Measurements from ENCODE around the gene IGSF9B. TPM values are rescaled to one million over a fixed set of nuclear protein-coding genes. Genes with fewer than 3 reads are reported as not detected.

IGSF9B gene
- total RNA-seq, 1 donor from 2014 or later = 1.3 TPM

DNA sequence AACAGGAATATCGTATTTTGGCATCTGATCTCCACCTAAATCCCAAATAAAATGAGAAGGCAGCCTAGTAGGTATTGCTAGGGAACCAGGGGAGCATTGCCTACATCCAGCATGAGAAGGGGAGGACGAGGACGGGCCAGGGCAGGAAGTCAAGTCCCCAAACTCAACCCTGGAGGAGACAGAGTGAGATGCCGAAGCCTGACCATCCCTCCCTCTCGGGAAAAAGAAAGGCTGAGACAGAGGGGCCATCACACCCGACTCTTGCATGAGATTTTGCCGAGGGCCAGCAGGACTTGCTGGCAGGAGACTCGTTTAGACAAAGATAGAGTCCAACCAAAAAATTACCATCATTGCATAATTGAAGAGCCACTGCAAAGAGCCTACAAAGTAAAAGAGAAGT lies 61.2 kb downstream of the IGSF9B start:
- H3K9ac ChIP-seq = no peak overlapping the region
- Mint-ChIP-seq H3K36me3 (no peaks in the 10 kb centered on the region), H3K4me1 (peaks cover 23% of the 10 kb centered on the region), H3K4me3 (no peak overlapping the region), H3K27ac (no peak overlapping the region), H3K9me3 (no peaks in the 10 kb centered on the region), H3K27me3 (ENCODE audit: insufficient read depth, low read depth) (peaks cover 8% of the 10 kb centered on the region)
- no peaks in the 10 kb centered on the region for H3K36me3 ChIP-seq
- H3K4me2 ChIP-seq = peak overlapping the region; percentile 31
- H3K4me3 ChIP-seq = no peak overlapping the region
- H2AFZ ChIP-seq (replicated peaks) = peak overlapping the region; percentile 57
- H3K27me3 ChIP-seq = no peaks in the 10 kb centered on the region
- no peaks in the 10 kb centered on the region for H4K20me1 ChIP-seq (ENCODE audit: low read depth)
- no peak for DNase-seq (ENCODE audit: low spot score)
- H3K9me3 ChIP-seq (ENCODE audit: low read depth) = no peaks in the 10 kb centered on the region
- TF ChIP-seq, protein P1, sequence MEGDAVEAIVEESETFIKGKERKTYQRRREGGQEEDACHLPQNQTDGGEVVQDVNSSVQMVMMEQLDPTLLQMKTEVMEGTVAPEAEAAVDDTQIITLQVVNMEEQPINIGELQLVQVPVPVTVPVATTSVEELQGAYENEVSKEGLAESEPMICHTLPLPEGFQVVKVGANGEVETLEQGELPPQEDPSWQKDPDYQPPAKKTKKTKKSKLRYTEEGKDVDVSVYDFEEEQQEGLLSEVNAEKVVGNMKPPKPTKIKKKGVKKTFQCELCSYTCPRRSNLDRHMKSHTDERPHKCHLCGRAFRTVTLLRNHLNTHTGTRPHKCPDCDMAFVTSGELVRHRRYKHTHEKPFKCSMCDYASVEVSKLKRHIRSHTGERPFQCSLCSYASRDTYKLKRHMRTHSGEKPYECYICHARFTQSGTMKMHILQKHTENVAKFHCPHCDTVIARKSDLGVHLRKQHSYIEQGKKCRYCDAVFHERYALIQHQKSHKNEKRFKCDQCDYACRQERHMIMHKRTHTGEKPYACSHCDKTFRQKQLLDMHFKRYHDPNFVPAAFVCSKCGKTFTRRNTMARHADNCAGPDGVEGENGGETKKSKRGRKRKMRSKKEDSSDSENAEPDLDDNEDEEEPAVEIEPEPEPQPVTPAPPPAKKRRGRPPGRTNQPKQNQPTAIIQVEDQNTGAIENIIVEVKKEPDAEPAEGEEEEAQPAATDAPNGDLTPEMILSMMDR (IDR thresholded peaks at IDR 0.05) = no peak
- TF ChIP-seq EZH2phosphoT487 (IDR thresholded peaks at IDR 0.05) = no peak
- no peak for TF ChIP-seq EZH2 (IDR thresholded peaks at IDR 0.05)
- no peaks in the 10 kb centered on the region for H3K79me2 ChIP-seq (ENCODE audit: low read depth)
- H3K4me1 ChIP-seq = peaks cover 19% of the 10 kb centered on the region
- no peak overlapping the region for H3K27ac ChIP-seq
- H3F3A ChIP-seq (ENCODE audit: low read depth) = peaks cover 5% of the 10 kb centered on the region

DNA sequence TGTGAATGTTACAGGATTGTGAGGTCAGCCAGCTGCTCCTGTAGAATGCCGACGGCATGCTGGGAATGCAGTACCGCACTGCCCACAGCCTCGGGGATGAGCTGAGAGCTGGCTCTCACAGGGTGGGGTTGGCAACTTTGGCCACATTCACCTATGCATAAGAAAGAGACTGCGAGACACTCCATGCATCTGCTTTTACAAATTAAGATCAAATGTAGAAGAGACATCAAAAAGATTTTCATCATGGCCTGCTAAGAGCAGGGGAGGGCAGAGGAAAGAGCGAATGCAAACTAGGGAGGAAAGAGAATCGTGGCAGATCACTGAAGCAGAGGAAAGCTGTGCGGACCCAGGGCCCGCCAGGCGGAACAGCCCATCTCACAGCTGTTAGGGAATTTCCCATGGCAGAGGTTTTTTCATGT lies 61.7 kb downstream of the IGSF9B start:
- Histone ChIP-seq H2AFZ (replicated peaks) (peak overlapping the region; percentile 57), H3K9me3 (ENCODE audit: low read depth) (no peaks in the 10 kb centered on the region), H3K4me3 (no peak overlapping the region), H3K27me3 (no peaks in the 10 kb centered on the region), H4K20me1 (ENCODE audit: low read depth) (no peaks in the 10 kb centered on the region), H3K4me2 (peak overlapping the region; percentile 31), H3F3A (ENCODE audit: low read depth) (peaks cover 5% of the 10 kb centered on the region), H3K4me1 (peaks cover 19% of the 10 kb centered on the region), H3K27ac (no peak overlapping the region), H3K36me3 (no peaks in the 10 kb centered on the region), H3K9ac (no peak overlapping the region), H3K79me2 (ENCODE audit: low read depth) (no peaks in the 10 kb centered on the region)
- no peaks in the 10 kb centered on the region for H3K9me3 Mint-ChIP-seq
- no peak overlapping the region for H3K4me3 Mint-ChIP-seq
- H3K36me3 Mint-ChIP-seq = no peaks in the 10 kb centered on the region
- DNase-seq (ENCODE audit: low spot score) = peak; percentile 58
- peaks cover 23% of the 10 kb centered on the region for H3K4me1 Mint-ChIP-seq
- peaks cover 8% of the 10 kb centered on the region for H3K27me3 Mint-ChIP-seq (ENCODE audit: insufficient read depth, low read depth)
- no peak overlapping the region for H3K27ac Mint-ChIP-seq
- no peak for TF ChIP-seq EZH2 (IDR thresholded peaks at IDR 0.05)
- TF ChIP-seq EZH2phosphoT487 (IDR thresholded peaks at IDR 0.05) = no peak
- TF ChIP-seq, protein P1 (IDR thresholded peaks at IDR 0.05) = no peak

DNA sequence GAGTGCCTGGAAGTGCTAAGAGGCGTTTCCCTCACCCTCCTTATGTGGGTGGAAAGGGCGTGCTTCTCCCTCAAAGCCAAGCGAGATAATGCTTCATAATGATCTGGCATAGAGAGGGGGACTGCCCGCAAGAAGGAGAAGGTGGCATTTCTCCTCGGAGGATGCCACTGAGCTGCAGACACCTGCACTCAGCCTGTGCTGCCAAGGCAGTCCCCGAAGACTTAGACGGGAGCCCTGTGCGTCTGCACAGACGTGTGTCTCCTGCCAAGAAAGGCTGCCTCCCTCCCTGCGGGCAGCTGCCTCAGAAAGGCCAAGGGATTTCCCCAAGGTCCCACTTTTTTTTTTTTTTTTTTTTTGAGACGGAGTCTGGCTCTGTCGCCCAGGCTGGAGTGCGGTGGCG lies 63.4 kb downstream of the IGSF9B start:
- Mint-ChIP-seq H3K4me1 (peaks cover 23% of the 10 kb centered on the region), H3K27ac (no peak overlapping the region), H3K27me3 (ENCODE audit: insufficient read depth, low read depth) (peaks cover 6% of the 10 kb centered on the region), H3K4me3 (no peak overlapping the region), H3K9me3 (no peaks in the 10 kb centered on the region), H3K36me3 (no peaks in the 10 kb centered on the region)
- Histone ChIP-seq H3K4me1 (peaks cover 19% of the 10 kb centered on the region), H3K4me2 (no peak overlapping the region), H3F3A (ENCODE audit: low read depth) (peaks cover 5% of the 10 kb centered on the region), H3K4me3 (no peak overlapping the region), H3K27ac (no peak overlapping the region), H3K9me3 (ENCODE audit: low read depth) (no peaks in the 10 kb centered on the region), H3K79me2 (ENCODE audit: low read depth) (no peaks in the 10 kb centered on the region), H3K36me3 (no peaks in the 10 kb centered on the region), H3K27me3 (no peaks in the 10 kb centered on the region), H3K9ac (no peak overlapping the region), H4K20me1 (ENCODE audit: low read depth) (no peaks in the 10 kb centered on the region), H2AFZ (replicated peaks) (no peak overlapping the region)
- no peak for DNase-seq (ENCODE audit: low spot score)
- TF ChIP-seq EZH2phosphoT487 (IDR thresholded peaks at IDR 0.05) (no peak), EZH2 (IDR thresholded peaks at IDR 0.05) (no peak)
- TF ChIP-seq, protein P1 (IDR thresholded peaks at IDR 0.05) = no peak

All from neural progenitor cell (in vitro differentiated cells).